SU-DHL-6 (cell line): ENCODE measurements around the gene TREML1.

ENCODE experiments used
- EZH2phosphoT487 ChIP-seq: fragments of 200-600 bp; sonication (generic), shearing (Covaris generic); conservative IDR thresholded peaks from 2 replicates; pipeline ENCODE4 v1.6.1; 2018; ENCODE audit warnings: mild to moderate bottlenecking, antibody characterized with exemption, low read length, moderate library complexity, mixed read lengths
- TF ChIP-seq, protein P1 (sequence below): fragments of 200-600 bp; sonication (generic); IDR thresholded peaks from one replicate; pipeline ENCODE4 v1.5.1; 2017; ENCODE audit warnings: antibody characterized with exemption, mild to moderate bottlenecking, low read length, moderate library complexity; ENCODE audit not compliant: insufficient read depth, poor library complexity, severe bottlenecking

DNA sequence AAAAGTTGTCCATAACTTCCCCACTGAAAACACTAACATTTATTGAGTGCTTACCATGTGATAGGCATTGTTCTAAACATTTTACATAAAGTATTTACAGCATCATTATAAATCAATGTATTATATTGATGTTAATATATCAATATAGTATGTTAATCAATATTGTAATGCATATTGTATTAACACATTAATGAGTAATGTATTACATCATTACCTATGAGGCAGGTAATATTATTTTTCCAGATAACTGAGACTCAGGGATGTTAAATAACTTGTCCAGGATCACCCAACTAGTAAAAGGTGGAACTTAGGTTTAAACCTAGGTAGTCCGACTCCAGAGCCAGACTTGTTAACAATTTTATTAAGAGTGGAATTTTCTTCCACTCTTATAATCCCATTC lies 20.9 kb upstream of the TREML1 start:
- TF ChIP-seq, protein P1, sequence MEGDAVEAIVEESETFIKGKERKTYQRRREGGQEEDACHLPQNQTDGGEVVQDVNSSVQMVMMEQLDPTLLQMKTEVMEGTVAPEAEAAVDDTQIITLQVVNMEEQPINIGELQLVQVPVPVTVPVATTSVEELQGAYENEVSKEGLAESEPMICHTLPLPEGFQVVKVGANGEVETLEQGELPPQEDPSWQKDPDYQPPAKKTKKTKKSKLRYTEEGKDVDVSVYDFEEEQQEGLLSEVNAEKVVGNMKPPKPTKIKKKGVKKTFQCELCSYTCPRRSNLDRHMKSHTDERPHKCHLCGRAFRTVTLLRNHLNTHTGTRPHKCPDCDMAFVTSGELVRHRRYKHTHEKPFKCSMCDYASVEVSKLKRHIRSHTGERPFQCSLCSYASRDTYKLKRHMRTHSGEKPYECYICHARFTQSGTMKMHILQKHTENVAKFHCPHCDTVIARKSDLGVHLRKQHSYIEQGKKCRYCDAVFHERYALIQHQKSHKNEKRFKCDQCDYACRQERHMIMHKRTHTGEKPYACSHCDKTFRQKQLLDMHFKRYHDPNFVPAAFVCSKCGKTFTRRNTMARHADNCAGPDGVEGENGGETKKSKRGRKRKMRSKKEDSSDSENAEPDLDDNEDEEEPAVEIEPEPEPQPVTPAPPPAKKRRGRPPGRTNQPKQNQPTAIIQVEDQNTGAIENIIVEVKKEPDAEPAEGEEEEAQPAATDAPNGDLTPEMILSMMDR, result no peak
- no peak for TF ChIP-seq EZH2phosphoT487
